Effector CD8-positive, alpha-beta T cell (primary cell): ENCODE data around the gene TTC29.
"Not testable (repeated sequence)": the region's sequence is repeated elsewhere in the genome, so short reads cannot be mapped to it uniquely, and the experiment has no call there.

ENCODE experiments used
- DNase-seq: peaks from one replicate; lab custom pipeline; 2025; lab: John Stamatoyannopoulos, UW

Gene TTC29

DNA sequence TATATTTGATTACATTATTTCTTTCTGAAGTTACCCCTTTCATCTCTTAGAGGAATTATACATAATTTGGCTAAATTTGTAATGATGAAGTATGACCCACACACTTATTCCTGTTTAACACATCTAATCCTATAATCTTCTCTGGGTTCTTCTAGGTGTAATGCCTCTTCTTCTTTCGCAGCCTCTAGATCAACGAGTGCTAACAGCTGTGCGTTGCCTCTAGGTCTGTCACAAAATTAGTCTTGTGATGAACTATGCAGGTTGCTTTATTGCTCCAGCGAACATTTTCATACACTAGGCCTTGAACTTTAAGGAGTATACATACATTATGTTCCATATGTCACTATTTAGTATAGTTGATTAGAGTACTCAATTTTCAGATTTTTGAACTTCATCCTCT is 89.9 kb downstream of the TTC29 start:
- no peak for DNase-seq

DNA sequence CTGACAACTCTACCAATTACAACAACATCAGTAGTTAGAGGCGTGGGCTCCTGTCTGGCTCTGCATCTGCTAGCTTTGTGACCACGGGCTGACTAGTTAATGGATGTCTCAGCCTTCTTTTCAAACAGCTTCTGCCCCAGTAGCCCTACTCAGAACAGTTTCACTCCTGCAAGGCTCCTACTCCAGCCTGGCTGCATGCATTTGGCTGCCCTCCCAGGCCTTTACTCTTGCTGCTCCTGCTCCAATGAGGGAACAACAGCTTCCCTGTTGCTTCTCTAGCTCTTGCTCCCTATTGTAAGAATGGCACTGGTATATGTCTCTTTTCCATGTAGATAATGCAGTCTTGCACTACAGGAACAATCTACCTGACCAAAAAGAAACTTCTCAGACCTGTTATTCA is 93.3 kb downstream of the TTC29 start:
- DNase-seq, result no peak

DNA sequence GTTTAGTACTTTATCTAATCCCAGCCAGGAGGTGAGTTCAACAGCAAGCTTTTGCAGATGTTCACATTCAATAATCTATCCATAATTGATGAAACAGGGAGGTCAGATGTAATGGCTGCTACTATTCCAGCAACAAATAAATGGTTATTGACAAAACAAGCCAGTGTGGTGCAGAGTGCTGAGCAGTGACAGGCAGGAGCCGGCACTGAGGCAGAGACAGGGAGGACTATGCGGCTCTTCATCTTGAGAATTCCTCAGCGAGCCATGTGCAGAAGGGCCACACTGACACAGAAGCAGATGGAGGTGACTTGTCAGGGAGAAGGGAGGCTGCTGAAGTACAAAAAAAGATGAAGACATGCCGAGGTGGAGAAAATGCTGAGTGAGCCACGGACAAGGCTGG is 98.3 kb downstream of the TTC29 start:
- no peak for DNase-seq

DNA sequence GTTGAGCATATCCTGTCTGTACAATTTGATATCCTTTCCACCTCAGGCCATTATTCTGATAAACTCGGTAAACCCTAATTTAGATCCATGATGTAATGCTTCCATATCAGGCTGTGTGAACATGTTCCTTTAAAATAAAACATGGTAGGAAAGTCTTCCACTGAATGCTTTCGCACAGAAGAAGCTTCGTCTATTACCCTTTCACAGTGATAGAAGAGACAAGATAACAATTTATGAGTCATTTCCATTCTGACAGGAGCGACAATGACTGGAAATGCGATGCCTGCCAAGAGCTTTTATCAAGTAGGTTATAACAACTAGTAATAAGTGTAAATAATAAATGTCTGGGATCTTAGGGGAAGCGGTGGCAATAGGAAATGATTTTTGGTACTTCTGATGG is 98.8 kb downstream of the TTC29 start:
- DNase-seq, result no peak

DNA sequence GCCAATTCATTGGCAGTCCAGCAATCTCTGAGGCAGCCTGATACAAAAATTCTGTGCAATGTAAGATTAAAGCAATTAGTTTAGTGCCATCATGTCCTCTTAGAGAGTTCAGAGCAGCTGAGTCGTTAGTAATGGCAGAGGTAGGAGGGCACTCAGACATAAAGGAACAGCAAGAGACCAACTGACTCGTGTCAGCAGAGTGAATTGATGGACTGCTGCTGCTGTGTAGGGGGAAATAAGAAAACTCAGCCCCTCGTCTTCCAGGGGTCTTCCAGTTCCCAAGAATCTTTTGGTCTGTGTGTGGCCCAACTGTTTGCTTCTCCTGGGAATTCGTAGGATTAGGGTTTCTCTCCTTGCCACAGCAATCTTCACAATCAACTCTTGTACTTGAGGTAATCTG is 100.9 kb downstream of the TTC29 start:
- DNase-seq, result no peak

DNA sequence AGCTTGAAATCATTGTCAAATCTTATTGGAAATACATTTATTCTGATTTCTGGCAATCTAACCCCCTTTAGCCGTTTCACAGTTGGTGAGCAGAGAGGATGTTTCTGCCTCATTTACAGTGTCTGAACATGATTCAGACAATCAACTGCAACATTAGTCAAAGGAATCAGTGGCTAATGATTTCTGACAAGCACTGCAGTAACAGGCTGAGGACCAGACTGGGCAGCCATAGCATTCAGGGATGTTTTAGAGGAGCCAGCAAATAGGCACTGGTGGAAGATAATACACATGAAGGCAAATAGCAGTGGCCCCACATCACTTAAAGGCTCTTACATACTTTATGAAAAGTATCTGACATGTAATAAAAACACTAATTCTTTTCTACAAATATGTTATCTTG is 102.8 kb downstream of the TTC29 start:
- DNase-seq, result no peak

DNA sequence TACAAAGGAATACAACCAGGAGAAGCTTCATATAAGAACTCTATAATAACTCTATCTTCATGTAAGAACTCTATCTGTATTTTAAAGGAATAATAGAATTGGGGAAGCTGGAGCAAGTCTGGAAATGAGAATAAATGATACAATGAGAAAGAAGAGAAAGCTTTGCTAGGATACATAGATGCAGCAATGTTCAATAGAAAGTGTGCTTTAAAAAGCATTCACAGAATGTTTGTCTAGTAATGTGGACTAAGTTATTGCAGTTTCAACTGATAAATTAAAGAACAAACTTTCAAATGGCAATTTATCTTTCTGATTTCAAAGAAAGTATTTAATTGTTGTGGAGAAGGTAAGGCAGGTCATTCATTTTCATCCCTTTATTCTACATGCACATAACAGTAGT is 104.9 kb downstream of the TTC29 start:
- no peak for DNase-seq

DNA sequence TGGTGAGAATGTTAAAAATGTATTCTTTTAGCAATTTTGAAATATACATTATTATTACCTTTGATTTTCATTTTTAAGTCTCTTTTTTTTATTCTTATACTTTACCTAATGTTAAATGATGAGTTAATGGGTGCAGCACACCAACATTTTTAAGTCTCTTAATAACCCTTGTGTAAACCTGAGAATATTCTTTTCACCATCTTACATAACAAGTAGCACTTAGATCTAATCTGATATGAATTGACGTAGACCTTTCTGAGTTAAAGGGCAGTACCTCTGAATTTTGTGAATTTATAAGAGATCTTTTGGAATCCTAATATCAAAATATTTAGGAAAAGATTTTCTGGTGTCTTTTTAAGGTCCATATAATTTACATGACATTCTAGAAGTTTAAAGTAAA is 110.6 kb downstream of the TTC29 start:
- no peak for DNase-seq

DNA sequence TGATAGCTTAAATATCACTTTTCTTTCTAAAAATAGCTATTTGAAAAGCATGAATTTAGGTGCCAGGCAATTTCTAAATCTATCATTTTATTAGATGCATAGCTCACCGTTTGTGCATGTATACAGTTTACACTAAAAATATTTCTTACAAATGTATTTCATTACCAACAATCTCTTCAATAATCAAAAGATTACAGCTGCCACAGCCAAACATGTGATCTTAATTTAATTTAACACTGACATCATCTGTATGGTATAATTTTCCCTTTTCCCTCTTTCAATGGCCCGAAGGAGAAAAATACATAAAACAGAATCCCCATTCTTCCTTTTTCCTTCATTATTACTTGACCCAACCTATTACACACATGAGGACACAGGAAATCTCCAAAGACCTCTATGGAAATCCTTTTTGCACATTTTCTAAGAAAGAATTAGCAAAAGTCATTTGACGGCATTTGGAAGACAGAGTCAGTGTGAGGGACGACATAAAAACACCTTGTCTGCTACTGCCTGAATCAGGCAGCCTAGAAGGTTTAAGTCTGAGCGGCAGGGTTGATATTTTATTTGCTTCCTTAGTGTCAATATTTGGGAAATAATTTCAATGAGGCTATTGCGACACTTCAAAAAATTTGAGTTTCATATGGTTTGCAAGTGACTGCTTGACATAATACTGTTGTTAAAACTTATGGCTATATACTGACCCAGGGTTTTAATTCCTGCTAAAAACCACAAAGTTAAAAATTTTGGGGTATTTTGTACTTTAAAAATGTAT is 111.2 kb downstream of the TTC29 start:
- DNase-seq, result no peak

DNA sequence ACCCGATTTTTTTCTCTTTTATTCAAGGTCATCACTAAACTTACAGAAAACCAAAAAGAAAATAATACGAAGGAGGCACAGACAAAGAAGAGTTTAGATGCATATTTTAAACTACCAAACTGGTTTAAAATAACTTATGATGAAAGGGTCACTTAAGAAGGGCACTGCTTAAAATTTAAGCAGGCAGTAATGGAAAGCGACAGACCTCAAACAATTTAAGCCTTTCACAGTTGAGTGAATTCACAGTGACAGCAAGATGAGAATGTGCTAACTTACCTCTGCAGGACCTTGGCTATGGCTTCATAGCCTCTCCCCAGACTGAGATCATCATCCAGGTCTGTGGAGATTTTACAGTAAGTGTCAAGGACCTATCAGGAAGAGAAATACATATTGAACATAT is 112.1 kb downstream of the TTC29 start:
- DNase-seq, result no peak

DNA sequence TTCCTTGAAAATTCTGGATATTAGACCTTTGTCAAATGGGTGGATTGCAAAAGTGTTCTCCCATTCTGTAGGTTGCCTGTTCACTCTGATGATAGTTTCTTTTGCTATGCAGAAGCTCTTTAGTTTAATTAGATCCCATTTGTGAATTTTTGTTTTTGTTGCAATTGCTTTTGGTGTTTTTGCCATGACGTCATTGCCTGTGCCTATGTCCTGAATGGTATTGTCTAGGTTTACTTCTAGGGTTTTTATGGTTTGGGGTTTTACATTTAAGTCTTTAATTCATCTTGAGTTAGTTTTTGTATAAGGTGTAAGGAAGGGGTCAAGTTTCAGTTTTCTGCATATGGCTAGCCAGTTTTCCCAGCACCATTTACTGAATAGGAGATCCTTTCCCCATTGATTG is 122.7 kb downstream of the TTC29 start:
- DNase-seq, result not testable (repeated sequence)

DNA sequence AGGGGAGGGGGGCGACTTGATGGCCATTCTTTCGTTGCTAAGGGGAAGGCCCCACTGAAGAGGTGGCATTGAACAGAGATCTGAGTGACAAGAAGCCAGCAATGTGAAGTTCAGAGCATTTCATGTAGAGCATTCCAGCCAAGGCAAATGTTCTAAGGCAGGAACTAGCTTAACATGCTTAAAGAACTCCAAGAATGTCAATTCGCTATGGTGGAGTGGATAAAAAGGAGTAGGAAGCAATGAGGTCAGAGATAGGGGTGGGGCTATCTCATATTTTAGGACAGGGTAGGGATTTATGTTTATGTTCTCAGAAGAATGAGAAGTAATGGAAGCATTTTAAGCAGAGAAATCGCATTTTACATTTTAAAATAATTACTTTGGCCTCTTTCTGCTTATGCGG is 130.9 kb downstream of the TTC29 start:
- DNase-seq, result no peak

DNA sequence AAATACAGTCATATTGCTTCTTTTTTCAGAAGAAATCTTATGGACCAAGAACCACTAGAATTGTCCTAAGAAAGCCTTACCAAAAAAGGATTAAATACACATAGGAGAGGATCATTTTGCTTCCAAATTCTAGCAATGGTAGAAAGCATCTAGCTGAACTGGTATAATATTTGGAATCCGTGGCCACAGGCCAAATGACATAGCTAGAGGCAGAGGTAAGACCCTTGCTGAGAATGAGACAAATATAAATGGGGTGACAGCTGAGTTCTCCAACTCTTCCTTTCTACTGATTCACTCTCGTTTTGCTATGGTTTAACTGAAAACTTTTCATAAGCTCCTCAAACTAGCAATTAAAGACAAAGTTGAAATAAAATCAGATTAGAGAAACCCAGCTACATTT is 150.0 kb downstream of the TTC29 start:
- no peak for DNase-seq

DNA sequence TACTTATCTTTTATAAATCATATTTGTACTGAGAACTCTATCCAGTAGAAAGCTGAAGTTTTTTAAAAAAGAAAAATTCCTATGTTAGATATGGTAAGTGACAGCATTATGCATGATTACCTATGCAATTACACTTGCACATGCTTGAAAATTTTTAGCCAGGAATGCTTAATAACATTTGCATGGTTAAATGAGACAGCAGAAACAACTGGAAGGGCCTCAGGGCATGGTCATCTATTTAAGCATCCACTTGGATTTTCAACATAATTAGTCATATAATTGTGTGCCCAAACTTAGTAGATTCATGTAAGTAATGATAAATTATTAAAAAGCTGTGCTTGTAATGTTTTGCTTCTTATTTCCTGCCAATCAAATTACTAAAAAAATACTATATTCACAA is 151.9 kb downstream of the TTC29 start:
- no peak for DNase-seq

DNA sequence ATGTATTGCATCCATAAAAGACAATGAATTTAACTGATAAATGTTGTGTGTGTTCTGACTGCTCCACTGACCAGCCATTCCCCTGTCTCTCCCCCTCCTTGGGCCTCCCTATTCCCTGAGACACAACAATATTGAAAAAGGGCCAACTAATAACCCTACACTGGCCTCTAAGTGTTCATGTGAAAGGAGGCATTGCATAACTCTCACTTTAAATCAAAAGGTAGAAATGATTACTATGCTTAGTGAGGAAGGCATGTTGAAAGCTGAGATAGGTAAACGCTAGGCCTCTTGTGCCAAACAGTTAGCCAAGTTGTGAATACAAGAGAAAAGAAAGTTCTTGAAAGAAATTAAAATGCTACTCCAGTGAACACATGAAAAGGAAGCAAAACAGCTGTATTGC is 154.2 kb downstream of the TTC29 start:
- no peak for DNase-seq

DNA sequence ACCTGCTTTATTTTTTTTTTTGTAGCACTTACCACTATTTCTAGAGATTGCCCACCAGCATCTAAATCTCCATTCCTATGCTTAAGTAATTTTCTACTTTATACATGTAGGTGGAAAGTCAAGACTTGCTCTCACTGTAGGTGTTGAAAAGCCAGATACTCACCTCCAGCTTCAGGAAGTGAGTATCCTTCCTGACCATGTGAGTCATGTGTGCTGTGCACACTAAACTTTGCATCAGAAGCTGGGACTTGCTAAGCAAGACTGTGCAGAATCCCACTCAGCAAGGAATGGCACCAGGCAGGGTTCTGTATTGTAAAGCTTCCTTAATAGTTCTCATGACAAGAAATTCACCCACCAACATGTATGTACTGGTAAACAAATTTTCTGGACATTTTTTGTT is 155.1 kb downstream of the TTC29 start:
- no peak for DNase-seq

DNA sequence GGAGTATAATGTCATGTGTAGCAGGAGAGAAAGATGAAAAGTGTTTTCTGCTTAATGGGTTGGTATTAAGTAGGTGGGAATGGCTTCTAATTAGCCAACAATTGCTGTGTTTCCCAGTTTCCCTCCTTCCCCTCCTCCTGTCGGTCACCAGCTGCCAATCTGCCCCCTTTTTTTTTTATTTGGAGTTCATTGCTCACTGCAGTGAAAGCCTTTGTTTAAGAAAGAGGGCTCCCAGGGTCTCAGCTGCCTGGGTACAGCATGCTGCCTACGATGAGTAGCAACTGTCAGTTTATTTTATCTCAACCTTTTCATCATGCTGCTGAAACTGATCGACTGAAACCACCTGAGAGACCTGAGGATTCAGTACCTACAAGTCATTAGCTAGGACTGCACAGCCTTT is 157.9 kb downstream of the TTC29 start:
- DNase-seq, result no peak

DNA sequence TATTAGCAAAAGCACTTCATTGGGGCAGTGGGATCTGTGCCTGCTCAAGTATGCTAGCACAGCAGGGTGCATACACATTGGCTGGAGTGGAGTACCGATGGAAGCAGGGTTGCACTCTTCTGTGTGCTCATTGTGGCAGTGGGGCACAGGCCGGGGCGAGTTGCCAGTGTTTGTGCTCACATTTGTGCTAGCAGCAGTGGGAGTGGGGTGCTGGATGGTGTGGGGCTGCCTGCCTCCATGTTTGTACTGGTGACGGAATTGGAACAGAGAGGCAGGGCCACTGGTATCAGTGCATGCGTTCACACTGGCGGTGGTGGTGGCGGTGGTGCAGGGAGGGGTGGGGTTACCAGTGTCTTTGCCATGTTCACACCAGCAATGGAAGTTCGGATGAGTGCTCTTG is 169.0 kb downstream of the TTC29 start:
- DNase-seq, result no peak

DNA sequence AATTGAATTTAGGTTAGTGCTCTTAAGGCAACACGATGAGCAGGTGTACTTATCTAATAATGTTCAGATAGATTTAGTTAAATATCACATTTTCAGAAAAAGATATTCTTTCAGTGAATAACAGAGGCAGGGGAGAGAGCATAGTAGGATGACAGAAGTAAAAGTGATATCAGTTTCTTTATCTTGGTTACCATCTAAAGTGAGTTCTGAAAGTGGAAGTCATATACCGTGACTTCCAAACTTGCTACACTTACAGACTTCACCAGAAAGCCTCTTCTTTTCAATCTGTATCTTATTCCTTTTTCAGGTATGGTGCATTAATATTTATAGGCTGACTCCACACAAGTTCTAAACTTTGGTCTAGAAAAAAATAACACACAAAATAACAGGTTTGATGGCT is 182.1 kb downstream of the TTC29 start:
- DNase-seq, result no peak

DNA sequence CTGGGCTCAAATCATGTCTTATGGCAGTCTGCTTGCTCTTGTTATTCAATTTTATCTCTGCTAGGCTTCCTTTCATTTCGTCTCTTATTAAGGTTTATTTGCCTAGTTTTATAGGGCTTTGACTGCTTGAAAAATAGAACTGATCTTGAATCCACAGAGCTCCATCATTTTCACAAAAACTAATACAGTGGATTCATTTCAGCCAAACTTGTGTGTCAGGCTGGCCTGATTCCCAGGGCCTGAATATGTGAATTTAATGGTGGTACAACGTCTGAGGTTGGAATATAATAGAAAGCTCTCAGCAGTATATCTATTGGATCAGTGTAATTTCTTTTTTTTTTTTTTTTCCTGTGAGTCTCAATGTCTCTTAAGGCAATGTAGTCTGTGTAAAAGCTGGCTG is 183.6 kb downstream of the TTC29 start:
- DNase-seq, result no peak

DNA sequence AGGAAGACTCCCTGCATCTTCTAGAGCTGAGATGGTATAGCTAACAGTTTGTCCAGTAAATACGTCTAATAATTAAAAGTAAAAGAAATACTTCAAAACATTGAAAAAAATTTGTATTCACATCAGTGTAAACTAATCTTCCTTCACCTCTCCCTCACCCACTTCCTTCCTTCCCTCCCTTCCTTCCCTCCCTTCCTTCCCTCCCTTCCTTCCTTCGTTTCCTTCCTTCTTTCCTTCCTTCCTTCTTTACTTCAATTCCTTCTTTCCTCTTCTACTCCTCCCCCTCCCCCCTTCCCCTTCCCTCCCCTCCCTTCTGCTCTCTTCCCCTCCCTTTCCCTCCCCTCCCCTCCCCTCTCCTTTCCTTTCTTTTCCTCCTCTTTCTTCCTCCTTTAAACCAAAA is 203.2 kb downstream of the TTC29 start:
- no peak for DNase-seq

DNA sequence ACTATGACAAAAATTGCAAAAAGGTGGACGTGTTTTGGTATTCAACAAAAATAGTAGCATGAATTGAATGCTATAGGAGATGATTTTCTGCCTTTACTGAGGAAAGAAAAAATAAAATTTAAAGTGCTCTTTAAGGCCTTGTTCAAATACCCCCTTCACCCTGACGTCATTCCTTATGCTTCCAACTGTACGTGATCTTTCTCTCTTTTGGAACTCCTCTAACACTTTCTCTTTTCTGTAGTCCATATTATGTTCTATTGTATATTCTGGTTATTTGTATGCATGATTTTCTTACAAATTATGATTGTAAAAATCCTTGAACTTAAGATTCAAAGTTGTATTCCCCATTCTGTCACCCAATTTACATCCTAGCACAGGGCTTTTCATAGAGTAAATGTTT is 206.5 kb downstream of the TTC29 start:
- DNase-seq, result no peak

DNA sequence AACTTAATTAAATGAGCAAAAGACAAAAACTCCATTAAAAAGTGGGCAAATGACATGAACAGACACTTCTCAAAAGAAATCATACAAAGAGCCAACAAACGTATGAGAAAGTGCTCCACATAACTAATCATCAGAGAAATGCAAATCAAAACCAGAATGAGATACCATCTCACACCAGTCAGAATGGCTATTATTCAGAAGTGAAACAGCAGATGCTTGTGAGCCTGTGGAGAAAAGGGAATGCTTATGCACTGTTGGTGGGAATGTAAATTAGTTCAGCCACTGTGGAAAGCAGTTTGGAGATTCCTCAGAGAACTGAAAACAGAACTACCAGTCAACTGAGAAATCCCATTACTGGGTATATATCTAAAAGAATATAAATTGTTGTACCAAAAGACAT is 222.1 kb downstream of the TTC29 start:
- DNase-seq, result not testable (repeated sequence)

DNA sequence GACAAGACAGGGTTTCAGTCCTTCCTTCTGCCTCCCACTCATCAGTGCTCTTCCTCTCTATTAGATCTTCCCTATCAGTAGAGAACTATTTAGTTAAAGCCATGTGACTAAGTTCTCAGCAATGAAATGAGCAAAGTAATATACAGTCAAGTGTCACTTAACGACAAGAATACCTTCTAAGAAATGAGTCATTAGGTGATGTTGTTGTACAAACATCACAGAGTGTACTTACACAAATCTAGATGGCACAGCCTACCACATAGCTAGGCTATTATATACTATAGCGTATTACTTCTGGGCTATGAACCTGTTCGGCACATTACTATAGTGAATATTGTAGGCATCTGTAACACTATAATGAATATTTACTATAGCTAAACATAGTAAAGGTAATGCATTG is 235.7 kb downstream of the TTC29 start:
- no peak for DNase-seq

DNA sequence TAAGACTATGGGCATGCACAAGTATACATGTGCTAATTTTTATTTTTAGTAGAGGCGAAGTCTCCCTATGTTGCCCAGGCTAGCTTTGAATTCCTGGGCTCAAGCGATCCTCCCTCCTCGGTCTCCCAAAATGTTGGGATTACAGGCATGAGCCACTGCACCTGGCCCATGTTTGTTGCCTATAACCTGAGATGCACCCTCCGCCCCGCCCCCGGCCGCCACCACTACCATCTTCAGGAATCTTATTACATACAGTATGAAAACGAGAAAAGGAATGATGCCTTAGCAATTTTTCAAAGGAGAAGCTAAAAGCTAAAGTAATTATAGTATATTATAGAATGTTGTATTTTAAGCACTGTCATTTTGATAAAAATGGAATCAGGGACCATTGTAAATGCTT is 245.8 kb downstream of the TTC29 start:
- no peak for DNase-seq
